IPS DF 19.7 (cell line): Measurements from ENCODE around the gene FBXW9.
A peak's percentile ranks its signal among the peaks of the same experiment; 100 is the strongest.
"Not testable (repeated sequence)": the region's sequence is repeated elsewhere in the genome, so short reads cannot be mapped to it uniquely, and the experiment has no call there.

ENCODE experiments used
- DNase-seq: peaks from one replicate; pipeline ENCODE4 v3.0.0-alpha.2; 2013; ENCODE audit warnings: low read depth, low spot score

Gene FBXW9

GRCh38 chr19:12681074-12681987 is 15.1 kb downstream of the FBXW9 start, which contains the start of gene DHPS:
TSS of gene DHPS (minus strand) at chr19:12681880. CDS start at chr19:12681766, 114 bp downstream.
- DNase-seq = peak; percentile 99

GRCh38 chr19:12680034-12680433 is 16.4 kb downstream of the FBXW9 start:
- no peak for DNase-seq

GRCh38 chr19:12678039-12678438 is 18.4 kb downstream of the FBXW9 start:
- DNase-seq = not testable (repeated sequence)

- DNase-seq = no peak
Observed at GRCh38 chr19:12676928-12677327, 19.5 kb downstream of the FBXW9 start.

GRCh38 chr19:12676384-12676792 is 20.0 kb downstream of the FBXW9 start:
- no peak for DNase-seq

- DNase-seq = no peak
Observed at GRCh38 chr19:12675940-12676339, 20.5 kb downstream of the FBXW9 start.

DNA sequence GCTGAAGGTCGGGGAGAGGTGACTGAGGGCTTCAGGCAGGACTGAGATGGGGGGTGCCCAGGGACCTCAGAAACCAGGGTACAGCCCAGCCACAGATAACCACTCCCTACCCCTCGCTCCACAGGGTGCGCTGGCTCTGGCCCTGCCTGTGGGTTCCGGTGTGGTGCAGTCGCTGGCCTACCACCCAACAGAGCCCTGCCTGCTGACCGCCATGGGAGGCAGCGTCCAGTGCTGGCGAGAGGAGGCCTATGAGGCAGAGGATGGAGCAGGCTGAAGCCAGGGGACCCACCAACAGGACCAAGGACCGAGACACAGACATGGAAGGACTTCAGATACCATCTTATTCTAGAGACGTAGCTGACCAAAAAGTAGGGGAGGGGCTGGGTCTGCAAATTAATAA is 21.0 kb downstream of the FBXW9 start:
- no peak for DNase-seq

DNA sequence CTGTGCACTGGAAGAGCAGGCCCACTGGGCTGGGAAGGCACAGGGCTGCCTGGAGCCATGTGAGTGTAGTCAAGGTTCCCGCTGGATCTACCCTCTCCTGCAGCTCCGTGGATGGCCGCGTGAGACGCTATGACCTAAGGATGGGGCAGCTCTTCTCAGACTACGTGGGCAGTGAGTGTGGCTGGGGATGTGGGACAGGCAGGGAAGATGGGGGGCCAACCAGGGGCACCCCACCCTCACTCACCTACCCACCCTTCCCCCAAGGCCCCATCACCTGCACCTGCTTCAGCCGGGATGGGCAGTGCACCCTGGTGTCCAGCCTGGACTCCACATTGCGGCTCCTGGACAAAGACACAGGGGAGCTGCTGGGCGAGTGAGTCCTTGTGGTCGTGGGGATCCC is 23.7 kb downstream of the FBXW9 start:
- no peak for DNase-seq

DNA sequence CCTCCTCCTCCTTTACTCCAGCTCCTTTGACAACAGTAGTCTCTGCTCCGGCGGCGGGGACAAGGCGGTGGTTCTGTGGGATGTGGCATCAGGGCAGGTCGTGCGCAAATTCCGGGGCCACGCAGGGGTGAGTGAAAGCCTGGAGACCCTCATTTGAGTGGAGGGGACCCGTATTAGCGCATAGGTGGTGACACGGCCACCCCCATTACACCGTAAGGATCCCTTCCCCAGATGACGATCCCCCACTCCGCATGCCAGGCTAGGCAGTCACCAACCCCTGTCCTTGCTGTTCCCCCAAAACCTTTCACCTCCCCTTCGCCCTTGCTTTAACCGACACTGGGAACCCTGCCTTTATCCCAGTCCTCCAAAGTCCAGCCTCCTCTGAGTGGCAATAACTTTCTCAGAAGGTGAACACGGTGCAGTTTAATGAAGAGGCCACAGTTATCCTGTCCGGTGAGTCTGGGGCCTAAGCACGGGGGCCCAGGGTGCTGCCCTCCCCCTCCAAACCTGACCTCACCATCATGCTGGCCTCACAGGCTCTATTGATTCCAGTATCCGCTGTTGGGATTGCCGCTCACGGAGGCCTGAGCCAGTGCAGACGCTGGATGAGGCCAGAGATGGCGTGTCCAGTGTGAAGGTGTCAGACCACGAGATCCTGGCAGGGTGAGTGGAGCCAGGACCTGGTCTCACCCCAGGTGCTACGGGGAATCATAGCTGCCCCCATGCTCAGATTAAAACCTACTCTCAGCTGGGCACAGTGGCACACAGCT is 26.1 kb downstream of the FBXW9 start:
- no peak for DNase-seq

- DNase-seq = no peak
Observed at GRCh38 chr19:12669270-12670158, 26.9 kb downstream of the FBXW9 start.

- no peak for DNase-seq
Observed at GRCh38 chr19:12668932-12669269, 27.5 kb downstream of the FBXW9 start.

- no peak for DNase-seq
Observed at GRCh38 chr19:12668346-12668745, 28.1 kb downstream of the FBXW9 start.

- DNase-seq = no peak
Observed at GRCh38 chr19:12667731-12668302, 28.6 kb downstream of the FBXW9 start.

DNA sequence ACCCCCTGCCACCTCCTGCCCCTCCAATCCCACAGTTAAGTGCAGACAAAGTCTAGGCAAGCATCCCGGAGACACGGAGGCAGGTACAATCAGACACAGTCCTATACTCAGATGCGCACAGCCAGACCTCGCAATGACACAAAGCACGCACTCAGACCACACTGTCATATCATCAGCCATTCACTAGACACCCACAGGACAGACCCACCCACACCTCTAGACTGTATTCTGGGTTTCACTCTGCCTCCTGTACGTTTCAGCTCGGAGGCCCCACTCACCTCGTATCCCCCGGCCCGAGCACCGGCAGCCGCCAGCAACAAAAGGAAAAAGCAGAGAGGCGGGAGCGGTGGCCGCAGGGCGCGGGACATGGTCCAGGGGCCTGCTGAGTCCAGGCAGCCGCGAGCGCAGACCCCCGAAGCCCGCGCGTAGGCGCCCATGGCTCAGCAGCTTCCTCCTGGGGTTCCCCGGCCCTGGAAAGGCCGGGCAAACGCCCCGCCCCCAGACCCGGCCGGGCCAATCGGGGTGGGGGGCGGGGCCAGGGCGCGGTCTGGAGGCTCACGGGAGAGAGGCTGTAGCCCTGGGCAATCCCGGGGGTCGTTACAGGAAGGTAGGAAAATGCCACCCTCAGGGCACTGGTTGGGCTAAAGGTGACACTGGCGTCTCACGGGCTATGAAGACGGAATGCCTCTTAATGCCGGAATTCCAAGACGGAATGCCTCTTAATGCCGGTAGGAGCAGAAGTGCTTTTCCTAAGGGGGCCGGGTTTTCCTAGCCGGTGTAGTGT is 30.0 kb downstream of the FBXW9 start, which contains the start of the genes MAN2B1 and WDR83:
MAN2B1 (minus strand) TSS at position 478 of the 784 bp plus-strand sequence; CDS start at position 437, 41 bp downstream.
WDR83 (plus strand) TSS at position 543 of the 784 bp plus-strand sequence. CDS start 2,984 bp downstream, outside the sequence.
- DNase-seq = no peak

- no peak for DNase-seq
Observed at GRCh38 chr19:12665671-12666264, 30.7 kb downstream of the FBXW9 start.

GRCh38 chr19:12665281-12665573 is 31.2 kb downstream of the FBXW9 start:
- DNase-seq = no peak

GRCh38 chr19:12664406-12665280 is 31.8 kb downstream of the FBXW9 start:
- no peak for DNase-seq

GRCh38 chr19:12660980-12661379 is 35.5 kb downstream of the FBXW9 start:
- no peak for DNase-seq

- no peak for DNase-seq
Observed at GRCh38 chr19:12657966-12658365, 38.5 kb downstream of the FBXW9 start.
